LoVo (cell line): ENCODE results near the gene SH3BP4.

Experiments
- DNase-seq: peaks from one replicate; pipeline ENCODE4 v3.0.0-alpha.2; 2016; ENCODE audit warnings: low spot score

SH3BP4 gene

DNA sequence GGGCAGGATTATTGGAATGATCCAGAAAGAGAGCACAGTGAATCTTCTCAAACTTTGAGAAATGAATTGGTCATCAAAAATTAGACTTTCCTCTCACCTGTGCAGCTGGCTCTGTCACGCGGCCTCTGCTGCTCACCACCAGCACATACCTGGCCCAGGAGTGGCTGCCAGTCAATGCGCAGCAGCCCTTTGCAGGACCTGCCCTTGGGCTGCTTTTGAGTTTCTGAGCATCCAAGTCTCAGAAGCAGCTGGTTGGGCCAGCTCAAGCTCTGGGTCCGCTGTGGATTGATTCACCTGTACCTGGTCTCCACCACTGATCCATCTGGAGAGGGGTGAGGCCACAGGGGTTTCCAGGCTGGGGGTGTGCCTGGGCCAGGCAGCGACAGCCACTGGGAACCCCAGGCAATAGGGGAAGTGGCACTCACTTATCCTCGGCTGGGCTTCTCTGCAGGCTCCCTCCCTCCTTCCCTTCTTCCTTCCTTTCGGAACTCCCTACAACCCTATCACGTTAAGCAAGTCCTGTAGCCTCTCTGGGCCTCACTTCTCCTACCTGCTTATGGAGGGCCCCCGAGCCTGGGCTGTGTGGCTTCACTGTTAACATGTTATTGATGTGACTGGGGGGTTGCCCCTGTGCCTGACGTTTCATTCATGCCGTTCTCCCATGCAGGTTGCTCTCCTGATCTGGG lies 48.1 kb downstream of the SH3BP4 start:
- DNase-seq = no peak

DNA sequence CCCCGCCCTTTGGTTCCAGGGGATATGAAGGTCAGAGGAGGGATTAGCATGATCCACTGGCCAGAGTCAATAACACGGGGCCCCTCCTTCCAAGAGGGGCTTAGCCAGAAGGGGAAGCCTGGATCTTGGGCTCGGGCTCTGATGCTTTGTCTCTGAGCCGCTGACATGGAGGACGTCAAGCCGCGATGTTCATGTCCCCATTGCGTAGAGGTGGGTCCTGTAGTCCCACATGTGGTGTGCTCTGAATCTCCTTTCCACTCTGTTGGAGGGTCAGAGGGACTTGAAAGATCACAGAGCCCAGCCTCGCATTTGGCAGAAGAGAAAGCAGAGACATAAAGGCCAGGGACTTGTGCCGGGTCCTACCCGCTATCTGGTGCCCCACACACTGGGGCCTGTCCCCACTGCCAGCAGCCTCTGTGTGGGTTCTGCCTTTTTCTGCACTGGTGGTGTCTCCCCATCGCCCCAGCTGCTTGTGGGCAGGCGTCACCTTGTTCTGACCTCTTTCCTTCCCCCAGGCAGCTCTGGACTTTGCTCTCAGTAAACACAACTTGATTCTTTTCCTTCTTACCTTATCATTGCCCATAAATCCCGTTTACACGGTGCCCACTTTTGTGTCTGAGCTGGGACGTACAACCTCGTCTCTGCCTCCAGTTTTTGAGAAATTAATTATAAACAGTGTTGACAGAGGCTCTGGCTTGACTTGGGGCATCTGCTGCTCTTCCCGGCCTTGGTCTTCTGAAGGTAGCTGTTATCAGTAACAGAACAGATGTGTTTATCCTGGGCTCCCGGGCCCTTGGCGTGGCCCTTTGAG lies 48.8 kb downstream of the SH3BP4 start:
- peak; percentile 63 for DNase-seq

DNA sequence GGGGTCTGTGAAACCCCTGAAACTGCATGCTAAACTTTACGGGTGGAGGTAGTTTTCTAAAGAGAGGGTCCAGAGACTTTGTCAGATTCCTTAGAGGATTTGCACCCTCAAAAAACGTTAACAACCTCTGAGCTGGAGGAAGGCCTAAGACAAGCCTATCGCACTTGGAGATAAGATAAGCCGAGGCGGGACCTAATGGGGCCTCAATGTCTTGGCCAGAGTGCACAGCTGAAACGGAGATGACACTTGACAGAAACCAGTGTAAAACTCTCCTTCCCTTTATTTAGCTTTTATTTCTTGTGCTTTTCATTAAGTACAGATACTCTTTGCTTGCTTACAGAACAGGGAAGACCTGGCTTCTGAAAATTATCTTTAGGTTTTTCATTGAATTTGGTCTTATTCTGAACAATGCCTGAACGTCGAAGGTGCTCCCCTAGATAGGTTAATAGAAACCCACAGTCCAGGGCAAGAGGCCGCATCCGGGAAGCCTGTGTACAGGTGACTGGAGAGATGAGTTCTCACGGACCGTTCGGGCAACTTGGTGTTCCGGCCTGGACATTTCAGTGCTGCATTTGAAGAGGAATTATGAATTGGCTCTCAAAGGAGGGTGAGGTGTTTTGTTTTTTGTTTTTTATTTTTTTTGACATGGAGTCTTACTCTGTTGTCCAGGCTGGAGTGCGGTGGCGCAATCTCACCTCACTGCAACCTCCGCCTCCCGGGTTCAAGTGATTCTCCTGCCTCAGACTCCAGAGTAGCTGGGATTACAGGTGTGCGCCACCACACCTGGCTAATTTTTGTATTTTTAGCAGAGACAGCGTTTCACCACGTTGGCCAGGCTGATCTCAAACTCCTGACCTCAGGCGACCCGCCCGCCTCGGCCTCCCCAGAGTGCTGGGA lies 49.7 kb downstream of the SH3BP4 start:
- no peak for DNase-seq

DNA sequence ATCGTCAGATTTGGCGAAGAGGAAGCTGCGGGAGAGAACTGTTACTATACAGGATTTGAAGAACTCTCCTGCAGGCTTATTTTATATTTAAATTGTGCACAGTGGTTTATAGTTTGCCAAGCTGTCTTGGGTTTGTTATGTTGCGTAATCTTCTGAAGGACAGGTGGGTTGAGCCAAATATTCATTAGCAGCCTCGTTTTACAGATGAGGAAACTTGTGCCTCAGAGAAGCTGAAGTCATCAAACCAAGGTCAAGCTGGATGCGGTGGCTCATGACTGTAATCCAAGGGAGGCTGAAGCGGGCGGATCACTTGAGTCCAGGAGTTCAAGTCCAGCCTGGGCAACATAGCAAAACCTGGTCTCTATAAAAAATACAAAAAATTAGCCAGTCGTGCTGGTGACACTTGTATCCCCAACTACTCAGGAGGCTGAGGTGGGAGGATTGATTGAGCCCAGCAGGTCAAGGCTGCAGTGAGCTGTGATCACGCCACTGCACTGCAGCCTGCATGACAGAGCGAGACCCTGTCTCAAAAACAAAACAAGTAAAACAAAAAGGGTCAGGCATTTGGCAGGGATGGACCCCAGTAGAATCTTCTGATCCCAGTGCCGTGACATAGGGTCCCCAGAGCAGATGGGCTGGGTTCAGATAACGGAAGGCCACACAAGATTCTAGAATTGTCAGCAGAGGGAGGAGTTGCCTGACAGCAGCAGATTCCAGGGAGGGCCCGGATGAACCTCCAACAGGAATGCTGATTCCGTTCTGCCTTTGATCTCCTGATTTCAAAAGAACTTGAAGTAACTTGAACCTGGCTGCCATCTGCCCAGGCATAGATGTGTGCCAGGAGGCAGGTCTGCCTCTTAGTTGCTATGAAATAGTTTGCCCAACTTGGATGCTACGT lies 50.6 kb downstream of the SH3BP4 start:
- DNase-seq = peak; percentile 55

- no peak for DNase-seq
Measured at GRCh38 chr2:235003096-235003775, 51.4 kb downstream of the SH3BP4 start.

DNA sequence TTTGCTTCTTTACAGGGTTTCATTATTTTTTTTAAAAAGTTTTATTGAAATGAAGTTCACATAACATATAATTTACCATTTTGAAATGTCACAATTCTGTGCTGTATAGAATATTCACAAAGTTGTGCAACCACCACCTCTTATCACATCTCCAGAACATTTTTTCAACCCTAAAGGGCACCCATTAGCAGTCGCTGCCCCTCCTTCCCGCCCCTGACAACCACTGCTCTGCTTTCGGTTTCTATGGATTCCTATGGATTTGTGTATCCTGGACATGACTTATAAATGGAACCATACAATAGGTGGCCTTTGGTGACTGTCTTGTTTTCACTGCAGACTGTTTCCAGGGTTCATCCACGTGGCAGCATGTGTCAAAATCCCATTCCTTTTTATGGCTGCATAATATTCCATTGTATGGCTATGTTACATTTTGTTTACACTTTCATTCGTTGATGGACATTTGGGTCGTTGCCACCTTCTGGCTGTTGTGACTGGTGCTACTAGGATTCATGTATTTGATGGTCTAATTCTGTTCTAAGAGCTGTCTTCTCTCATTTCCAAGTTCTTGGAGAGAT lies 52.6 kb downstream of the SH3BP4 start:
- no peak for DNase-seq

DNA sequence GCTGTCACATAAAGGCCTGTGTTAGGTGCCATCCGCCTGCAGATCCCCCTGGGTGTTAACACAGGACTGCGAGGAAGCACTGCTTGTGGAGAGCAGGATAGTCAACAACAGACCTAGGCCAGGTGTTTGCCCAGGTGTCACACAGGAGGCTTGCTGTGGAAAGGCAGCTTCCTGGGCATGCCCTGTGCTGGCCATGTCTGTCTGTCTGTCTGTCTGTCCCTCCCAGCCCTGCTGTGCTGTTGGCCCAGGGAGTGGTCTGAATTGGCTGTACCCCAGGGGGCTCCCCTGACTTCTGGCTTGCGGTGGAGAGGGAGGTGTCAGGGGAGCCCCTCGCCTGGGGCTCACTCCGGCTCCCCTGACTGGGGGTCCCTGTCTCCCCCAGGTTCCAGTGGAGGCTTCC lies 53.2 kb downstream of the SH3BP4 start:
- DNase-seq = no peak

- no peak for DNase-seq
Measured at GRCh38 chr2:235005603-235006259, 53.9 kb downstream of the SH3BP4 start.

DNA sequence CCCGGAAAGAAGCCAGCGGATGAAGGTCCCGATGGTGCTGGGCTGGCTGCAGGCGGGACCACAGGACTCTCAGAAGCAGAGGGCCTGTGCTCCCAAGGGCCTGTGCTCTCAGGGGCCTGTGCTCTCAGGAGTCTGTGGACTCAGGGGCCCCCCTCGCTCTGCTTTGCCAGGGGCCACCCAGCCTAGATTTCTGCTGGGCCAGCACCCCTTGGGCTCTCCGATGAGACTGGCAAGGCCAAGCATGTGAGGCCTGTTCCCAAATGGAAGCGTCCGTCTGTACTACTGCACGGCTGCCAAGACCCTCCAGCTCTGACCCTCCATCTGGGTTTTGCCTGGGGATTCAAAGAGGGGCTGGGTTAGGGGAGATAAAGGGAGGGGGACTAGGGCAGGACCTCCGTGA lies 54.6 kb downstream of the SH3BP4 start:
- no peak for DNase-seq

DNA sequence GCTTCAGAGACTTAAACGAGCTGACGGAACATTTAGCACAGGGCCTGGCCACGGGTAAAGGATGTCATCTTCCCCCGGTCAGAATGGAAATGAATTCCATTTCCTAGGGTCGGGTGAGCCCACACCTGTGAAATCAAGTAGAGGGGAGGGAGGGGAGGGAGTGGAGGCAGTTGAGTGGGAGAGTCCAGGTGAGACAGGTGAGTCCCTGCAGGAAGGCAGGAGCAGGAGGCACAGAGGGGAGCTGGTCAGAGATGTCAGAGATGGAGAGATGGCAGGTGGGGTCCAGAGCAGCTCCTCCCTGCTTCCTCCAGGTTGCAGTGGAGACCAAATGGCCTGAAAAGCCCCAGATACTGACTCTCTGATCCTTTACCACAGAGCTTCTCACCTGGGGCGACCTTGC lies 55.2 kb downstream of the SH3BP4 start:
- no peak for DNase-seq

DNA sequence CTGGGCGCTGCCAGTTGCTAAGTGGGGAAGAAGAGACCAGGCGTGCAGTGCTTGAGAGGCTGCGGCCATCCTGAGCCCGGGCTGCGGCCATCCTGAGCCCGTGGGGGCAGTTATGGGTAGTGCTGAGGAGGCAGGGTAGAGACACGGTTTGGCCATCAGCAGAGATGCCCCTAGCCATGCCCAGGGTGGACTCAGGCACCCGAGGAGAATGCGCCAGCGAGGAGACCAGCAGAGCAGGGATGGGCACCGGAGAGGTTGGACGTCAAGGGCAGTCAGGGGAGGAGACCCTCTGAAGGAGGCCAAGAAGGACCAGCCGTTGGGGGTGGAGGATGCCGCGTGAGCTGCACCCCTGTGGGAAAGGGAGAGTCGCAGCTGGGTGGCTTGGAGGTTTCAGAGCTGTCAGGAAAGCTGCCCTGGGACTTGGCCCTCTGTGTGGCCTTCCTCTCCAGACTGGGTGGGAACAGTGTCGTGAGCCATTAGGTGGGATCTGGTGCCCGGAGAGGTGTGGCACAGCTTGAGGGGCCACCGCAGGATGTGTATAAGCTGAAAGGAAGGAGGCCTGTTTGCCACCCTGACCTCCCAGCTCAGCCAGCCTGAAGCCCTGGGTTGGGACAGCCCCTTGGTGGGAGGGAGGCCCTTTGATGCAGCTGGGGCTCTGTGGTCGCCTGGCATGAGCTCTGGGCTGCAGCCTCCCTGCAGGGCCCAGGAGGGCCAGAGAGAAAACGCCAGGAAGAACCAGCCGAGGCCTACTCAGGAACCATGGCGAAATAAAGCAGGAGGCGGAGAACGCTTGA lies 56.0 kb downstream of the SH3BP4 start:
- DNase-seq = no peak

DNA sequence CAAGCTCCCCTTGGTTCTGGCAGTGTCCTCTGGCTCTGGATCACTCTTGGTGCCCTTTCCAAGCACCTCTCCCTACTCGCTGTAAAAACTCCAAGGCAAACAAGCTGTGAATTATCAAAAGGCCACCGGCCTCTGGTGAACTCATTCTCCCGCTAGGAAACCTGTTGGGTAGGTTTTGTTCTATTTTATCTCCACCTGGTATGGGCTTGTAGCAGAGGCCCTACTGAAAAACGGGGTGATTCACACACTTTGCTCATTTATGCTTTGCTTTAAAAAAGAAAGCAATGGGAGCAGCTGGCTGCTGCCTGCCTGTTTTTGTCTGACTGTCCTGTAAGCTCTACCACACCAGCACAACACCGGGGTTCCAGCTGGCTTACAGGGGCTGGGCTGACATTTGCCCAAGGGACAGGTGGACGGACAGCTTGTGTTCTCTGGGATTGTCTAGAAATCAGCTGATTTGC lies 56.8 kb downstream of the SH3BP4 start:
- DNase-seq = peak; percentile 65

DNA sequence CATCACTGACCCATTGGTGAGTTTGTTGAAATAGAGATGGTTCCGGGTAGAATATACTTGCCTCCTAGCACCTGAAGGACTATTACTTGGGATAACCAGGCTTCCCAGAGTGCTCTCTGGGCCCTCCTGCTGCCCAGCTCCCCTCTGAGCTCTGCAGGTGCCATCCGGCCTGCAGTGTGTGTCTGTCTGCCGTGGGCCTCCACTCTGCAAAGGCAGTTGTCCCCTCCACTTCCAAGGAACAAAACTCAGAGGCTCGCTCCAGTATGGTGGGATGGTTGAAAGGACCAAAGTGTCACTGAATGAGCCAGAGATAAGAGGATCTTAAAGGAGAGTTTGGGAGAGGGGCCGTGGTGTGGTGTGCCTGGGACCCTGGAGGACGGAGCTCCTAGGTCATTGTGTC lies 57.3 kb downstream of the SH3BP4 start:
- DNase-seq = no peak

- DNase-seq = no peak
Measured at GRCh38 chr2:235010117-235010714, 58.4 kb downstream of the SH3BP4 start.

DNA sequence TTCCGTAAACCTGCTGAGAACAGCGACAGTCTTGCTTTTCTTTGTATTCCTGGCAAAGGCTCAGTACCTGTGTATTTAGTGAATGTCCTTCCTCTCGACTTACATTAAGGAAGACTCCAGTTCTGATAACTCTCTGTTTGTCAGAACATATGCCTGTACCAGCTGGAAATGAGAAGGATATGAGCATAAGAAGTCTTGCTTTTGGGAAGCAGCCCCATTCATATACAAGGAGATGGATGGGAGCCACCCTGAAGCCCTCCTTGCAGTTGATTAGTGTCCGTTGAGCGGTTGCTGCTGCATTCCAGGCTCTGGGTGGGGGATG lies 59.8 kb downstream of the SH3BP4 start:
- no peak for DNase-seq

DNA sequence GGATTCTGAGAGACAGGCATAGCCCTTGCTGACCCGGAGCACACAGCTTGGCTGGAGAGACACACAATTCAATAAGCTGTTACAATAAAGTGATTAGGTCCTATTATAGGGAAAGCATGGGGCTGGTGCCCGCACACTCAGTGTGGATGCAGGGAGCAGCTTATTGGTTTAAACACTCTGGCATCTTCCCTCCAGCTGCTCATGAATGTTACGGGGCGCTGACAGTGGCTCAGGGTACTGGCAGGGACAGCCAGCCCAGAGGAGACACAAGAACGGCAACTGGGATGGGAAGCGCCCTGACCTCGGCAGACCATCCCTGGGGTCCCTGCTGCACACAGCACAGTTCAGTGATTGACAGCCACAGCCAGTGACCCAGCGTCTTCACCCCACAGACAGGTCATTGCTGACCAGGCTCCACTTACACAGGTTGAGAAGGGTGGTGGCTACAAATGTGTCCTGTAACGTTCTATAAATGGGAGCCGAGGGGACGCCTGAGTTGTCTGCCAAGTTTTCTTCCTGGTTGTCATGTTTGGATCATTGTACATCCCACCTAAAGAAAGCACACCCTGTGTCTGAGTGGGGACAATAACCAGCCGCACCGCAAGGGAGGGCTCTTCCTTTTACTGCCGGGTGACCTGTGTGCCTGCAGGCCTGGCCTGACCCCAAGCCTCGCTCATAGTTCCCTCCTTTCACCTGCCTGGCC lies 60.3 kb downstream of the SH3BP4 start:
- no peak for DNase-seq

DNA sequence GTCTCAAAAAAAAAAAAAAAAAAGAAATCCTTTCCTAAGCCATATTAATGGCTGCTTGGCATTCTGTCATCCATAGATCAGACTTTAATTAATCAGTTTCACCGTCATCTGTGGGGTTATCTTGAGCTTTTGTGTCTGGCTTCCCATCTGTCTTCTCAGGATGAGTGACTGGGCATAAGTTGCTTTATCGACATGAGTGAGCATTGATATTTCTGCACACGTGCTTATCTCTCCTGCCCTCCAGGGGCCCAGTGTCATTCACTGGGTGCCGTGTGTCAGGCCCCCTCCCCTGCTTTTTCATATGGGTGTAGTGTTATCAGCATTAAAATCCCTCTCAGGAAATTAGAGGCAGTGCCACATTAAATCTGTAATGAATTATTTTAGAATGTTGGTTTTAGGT lies 65.6 kb downstream of the SH3BP4 start:
- no peak for DNase-seq

DNA sequence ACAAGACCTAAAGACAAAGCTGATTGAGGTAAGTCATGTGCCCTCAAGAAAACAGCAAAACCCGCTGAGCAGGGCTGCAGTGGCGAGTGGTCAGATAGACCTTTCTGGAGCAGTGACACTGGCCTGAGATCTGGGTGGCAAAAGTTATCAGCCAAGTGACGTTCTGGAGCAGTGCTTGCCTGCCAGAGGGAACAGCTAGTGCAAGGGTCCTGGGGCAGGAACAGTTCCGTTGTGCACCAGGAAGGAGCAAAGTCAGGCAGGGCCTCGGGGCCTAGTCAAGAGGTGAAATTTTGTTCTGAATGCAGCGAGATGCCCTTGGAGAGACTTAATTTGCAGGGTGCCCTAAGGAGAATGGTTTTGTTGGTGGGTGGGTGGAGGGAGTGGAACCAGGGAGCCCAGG lies 67.0 kb downstream of the SH3BP4 start:
- DNase-seq = no peak
